Bone marrow (tissue), 2 donors: ENCODE data around the gene UBASH3B.
A peak's percentile ranks its signal among the peaks of the same experiment; 100 is the strongest.

Experiments
- DNase-seq, 2 donors: peaks; one replicate each; lab custom pipeline; 2025; lab: John Stamatoyannopoulos, UW

Gene UBASH3B

DNA sequence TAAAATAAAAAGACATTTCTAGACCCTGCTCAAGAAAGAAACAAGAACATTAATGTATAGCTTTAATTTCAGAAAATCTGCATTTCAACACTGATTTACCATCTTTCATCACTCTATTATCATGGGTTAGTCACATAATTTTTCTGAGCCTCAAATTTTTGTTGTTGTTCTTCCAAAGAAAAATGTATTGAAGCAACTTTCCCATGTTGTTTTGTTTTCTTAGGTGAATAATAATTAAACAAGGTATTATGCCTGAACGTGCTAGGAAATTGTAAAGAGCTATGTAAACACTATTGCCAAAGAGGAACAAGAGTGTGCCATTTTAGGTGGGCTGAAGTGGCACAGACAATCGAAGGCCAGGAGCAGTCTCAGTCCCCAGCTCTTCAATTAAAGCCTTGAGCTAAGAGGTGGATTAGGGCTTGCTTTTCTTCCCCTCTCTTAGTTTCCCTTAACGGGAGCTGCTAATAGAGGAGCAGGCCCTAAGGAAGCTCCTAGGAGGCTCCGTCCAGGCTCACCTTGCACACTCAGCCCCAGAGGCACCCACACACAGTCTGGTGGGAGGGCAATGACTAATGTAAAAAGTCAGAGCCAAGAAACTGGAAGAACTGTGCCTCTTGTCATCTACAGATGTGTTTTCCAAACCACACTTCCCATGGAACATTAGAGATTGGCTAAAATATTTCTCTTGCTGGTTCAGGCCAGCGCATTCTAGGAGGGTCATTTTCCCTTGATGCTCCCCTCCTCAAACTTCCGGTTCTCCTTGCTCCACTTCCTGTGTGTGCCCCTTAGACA is 8.8 kb upstream of the UBASH3B start:
- no peak for DNase-seq

DNA sequence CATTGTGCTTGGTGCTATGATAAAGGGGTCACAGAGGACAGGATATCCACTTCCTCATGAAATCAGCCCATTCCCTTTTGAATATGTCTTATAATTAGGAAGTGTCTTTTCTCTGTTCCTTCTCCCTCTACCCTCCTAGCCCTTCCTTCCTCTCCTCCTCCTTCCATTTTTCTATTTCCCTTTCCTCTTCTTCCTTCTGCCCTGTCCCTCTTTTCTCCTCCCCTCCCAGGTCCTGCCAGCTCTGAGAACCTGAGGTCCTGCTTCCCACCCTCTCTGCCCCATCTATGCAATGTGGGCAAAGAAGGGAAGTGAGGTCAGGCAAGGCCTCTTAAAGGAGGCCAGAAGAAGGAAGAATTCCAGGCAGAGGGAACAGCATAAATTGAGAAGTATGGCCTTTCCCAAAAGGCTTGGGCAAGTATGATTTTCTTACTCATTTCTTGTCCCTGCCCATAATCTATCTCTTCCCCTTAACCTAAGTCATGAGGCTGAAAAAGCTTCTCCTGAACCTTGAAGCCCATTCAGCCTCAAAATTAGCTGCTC is 7.7 kb upstream of the UBASH3B start:
- no peak for DNase-seq

DNA sequence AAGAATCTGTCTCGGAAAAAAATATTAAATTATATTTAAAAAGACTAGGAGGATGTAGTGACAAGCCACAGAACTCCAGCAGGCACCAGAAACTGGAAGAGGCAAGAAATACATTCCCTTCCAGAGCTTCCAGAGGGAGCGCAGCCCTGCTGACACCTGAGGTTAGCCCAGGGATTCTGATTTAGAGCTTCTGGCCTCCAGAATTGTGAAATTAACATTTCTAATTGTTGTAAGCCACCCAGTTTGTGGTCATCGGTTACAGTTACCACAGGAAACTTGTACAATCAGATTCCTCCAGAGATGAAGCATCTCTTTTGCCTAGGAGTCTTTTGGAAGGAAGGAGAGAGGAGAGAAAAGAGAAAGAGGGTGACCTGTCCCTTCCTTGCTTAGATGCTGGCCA is 6.4 kb upstream of the UBASH3B start:
- no peak for DNase-seq

DNA sequence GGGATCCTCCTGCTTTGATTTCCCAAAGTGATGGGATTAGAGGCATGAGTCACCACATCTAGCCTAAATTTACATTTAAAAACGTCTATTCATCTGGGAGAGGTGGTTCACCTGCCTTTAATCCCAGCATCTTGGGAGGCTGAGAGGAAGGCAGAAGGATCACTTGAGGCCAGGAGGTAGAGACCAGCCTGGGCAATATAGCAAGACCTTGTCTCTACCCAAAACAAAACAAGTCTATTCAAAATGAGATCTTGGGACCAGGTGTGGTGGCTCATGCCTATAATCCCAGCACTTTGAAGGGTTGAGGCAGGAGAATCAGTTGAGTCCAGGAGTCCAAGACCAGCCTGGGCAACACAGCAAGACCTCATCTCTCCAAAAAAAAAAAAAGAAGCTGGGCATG is 4.9 kb upstream of the UBASH3B start:
- no peak for DNase-seq

DNA sequence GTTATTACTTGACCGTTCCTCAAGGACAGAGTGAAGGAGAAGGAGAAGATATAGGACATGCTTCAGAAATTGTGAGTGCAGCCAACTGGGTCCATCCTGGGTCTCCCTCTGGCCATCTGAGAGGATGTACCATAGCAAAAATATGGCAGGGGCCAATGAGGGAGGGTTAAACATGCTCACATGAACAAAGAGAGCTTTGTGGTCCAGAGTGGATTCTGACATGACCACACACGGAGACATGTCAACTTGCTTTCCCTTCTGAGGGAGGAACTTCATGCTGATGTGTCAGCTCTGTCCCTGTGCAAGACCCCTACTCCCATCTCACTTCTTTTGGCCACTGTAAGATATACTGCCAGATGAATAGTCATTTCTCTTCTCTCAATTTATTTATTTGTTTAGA is 3.0 kb upstream of the UBASH3B start:
- DNase-seq: no peak

DNA sequence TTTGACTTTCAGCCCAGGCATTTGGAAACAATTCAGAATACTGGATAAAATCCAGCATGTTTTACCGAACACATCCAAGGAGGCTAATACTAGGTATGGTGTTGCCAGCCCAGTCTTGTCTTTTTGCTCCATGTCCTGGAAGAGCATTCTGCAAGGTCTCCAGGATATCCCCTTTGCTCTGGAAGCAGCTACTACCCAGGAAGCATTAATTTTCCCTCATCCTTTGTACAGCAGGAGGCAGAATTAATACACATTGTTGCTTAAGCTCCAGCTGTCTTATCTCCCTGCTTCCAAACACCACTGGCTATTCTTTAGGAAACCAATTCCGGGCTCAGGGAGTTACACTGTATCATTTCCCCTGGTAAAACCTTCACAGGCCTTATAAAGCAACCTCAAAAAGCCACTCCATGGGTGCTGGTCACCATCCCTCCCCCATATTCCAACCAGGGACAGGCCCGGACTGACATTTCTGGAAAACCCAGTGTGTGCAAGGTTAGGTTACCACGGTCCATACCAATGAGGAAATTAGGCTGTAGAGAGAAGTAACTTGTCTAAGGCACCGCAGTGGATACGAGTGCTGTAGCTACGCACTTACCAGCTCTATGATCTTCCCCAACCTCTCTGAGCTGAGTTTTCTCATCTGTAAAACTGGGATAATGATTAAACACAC is 1.5 kb upstream of the UBASH3B start:
- no peak for DNase-seq

DNA sequence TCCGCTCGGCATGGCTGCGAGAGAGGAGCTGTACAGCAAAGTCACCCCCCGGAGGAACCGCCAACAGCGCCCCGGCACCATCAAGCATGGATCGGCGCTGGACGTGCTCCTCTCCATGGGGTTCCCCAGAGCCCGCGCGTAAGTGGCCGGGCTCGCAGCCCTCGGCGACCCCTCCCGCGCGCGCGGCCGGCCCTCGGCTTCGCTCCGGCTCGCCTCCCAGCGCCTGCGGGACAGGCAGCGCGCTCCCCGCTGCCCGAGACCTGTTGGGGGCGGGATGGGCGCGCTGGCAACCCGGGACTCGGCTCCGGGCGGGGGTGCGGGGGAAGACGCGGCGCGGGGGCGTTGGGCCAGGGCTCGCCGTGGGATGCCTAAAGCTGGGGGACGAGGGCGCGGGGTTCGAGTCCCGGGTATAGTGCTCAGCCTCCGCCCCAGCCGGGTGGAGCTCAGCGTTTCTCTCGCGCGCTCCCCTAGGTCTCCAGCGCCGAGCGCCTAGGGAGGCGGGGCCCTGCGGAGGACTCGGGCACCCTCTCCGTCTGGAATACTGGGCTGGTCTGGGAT is 630 bp downstream of the UBASH3B start:
- DNase-seq: peak; percentile 35 to 75

DNA sequence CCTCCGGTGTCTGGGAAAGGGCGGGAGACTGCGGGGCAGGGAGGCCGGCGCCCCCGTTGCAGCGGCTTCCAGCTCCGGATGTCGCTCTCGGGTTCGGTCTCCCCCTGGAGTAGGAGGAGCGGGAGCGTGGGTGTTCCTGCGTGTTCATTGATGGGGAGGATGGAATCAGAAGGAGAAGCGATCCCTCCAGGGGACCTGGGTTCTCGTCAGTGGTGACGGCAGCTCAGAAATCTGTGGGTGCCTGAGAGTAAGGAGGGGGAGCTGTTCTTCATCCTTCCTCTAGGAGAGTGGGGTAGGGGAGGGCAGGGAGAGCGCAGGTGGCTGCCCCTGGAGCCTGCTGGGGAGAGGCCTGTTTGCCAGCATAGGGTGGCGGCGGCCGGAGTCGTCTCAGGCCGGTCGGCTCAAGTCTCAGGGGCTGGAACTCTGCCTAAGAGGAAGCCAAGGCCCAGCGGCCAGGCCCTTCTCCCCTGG is 1.1 kb downstream of the UBASH3B start:
- DNase-seq: peak in 1 of 2 donors; percentile 16

DNA sequence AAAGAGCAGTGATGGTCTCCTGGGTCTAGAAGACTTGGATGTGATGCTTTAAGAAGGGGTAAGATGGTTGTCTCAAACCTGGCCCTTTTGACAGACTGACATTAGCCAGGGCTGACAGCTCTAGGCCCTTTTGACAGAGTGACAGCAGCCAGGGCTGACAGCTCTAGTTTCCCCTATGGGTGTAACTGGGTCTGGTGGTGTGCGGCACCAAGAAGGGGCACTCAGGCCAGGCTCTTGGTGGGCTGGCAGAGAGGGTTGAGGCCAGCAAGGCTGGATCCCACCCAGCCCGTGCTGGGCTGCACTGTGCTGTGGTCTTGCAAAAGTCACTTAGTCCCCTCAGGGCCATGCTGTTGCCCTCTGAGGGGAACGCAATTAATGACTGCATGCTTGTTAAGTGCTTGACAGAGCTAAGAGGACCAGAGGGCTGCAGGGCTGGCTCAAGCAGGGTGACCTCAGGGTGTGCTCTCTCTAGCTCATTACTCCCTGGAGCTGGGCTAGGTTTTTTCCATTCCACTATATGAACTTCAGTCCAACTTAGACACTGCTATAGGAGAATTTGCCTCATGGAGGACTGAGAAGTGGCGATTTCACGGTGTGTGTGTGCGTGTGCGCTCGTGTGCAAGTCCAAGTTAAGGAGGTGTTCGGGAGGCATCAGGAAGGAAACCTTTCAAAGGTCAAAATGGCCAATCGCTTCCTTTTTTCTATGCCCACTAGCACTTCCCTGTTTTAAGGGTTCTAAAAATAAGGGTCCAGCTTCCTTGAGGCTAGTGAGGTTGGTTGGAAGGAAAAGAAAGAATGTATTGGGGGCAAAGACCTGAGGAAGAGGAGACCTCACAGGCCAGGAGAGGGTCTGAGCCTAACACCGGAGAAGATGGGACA is 4.4 kb downstream of the UBASH3B start:
- no peak for DNase-seq

DNA sequence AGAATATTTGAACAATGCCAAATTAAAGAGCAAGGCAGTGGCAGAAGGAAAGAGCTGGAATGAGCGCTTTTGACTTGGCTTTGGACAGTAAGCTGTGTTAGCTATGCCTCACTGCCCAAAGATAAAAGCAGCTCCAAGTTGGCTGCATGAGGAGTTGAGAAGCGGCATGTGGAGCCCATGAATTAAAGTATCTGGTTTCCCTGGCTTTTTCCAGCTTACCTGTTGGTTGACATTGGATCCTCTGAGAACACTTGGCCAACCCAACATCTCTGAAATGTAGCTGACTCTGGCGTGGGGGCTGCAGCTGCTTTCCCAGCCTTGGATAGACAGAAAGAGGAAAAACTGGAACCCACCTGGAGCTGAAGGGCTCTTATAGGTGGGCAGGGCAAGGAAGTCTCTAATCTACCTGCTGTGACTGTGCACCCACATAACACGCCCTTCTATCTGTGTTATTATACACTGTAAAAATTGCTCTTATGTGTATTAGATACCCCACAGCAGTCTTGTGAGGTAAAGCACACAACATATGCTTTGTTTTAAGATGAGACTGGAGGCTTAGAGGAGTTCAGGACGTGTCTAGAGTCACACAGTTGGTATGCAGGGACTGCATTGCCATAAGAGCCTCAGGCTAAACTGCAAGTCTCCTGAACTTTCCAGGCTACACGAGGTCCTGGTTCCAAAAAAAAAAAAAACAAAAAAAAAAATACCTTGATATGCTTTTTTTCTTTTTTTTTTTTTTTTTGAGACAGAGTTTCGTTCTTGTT is 5.8 kb downstream of the UBASH3B start:
- no peak for DNase-seq

DNA sequence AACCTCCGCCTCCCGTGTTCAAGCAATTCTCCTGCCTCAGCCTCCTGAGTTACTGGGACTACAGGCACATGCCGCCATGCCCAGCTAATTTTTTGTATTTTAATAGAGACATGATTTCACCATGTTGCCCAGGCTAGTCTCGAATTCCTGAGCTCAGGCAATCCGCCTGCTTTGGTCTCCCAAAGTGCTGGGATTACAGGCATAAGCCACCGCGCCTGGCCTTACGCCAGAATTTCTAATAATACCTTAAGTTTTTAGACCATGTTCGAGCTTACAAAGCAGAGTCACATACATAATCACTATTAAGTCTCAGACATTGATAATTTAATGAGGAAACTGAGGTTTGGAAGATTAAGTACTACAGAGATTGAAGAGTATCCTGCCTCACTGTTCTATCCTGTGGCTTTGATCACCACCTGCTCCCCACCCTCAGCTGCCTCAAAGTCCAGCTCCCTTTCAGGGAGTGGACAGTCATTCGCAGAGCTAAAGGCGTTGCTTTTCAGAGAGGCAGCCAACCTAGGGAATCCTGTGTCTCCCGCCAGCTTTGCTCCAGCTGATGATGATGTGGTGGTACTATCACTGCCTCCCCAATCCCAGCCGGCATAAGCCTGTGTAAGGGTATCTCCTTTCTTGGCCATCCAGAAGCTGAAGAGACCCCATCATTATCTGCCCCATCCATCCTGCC is 7.7 kb downstream of the UBASH3B start:
- DNase-seq: no peak

DNA sequence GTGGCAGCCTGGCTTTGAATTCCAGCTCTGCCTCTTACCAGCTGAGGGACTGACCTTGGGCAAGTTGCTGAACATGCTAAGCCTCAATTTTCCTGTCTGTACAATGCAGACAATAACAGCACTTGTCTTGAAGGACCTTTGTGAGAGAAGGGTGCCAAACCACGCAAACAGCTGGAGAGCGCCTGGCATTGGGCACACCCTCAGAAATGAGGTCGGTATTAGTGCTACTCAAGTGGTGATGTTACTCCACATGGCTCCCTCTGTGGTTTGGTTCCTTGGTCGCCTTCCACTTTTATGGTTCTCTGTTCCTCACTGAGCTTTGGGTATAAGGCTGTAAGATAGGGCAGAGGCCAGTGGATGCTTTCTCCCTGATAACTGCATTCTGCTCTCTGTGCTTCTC is 8.2 kb downstream of the UBASH3B start:
- no peak for DNase-seq

DNA sequence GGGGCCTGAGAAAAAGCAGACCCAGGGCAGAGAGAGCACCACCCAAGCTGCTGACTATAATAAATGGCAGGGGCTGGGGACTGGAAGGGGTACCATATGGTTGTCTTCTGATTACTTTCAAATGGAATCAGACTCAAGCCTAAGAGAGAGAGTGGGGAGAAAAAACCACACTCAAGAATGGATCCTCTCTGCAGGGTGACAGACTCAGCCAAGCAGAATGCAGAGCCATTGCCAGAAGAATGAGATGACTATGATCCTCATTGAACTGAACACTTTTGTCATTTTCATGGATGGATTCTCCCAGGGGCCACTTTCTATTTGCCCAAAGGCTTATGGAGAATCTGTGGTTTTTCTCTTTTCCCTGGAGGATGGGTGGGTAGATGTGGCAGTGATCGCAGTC is 8.7 kb downstream of the UBASH3B start:
- DNase-seq: no peak

DNA sequence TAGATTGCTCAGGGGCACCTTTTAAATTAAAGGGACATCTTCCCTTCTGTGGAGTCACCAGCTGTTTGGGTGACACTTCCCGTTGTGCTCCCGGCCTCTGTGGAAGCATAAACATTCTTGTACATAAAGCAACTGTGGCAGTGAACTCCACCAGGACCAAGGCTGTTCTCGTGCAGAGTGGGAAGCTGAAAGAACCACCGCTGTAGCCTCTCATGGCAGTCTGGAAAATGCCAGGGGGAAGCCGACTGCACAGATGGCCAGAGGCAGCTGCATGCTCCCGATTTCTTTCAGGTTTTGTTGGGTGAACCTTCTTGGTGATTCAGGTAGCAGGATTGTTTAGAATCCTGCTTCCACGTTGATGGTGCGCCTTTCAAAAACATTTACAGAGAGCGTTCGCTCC is 10.3 kb downstream of the UBASH3B start:
- no peak for DNase-seq

DNA sequence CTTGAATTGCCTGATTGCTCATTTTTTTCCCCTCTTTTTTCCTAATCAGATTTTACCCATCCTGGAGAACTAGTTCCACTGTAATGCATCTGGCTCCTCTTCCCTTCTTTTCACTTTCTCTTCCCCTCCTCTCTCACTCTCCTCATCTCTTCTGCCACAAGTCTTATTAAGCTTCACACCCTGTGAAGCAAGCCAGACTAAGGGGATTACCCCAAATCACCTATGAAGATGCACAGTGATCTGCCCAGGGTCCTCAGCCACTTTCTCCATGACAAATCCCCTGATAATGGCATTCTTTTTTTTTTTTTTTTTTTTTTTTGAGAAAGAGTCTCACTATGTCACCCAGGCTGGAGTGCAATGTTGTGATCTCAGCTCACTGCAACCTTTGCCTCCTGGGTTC is 11.2 kb downstream of the UBASH3B start:
- no peak for DNase-seq

DNA sequence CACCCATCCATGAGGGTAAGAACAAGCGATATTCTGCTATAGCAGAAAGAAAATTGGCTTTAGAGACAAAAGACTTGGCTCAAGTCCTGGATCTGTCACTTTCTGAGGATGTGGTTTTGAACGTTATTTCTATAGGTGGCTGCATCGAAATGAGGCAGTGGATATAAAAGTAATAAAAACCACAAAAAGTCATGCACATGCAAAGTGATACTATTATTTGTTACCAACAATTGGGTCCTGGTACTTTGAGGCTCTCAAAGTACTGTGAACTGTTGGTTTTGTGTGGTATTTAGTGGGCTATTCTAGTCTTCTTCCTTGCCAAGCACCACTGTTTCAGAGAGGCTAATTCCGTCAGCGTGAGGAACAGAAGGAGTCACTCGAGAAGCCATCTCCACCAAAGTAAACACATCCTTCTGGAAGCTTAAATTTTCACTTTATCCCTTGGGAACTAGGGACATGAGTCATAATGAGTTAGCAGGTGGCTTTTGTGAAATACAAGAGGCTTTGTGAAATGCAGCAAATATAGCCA is 13.1 kb downstream of the UBASH3B start:
- DNase-seq: peak in 1 of 2 donors; percentile 32

DNA sequence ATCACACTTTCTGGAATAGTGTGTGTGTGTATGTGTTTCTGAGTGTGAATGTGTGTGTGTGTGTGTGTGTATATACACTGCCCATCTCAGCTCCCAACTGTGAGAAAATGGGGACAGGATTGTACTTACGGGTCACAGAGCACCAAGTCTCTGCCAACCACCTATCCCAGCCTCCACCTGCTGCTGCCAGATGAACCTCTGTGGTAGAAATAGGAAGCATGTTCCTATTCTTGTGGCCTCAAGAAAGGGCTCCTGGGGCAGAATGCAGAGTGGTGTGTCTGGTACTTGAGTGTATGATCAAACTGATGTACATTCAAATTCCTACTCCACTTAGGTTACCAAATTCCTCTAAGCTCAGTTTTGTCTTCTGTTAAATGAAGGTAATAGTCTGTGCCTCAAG is 14.6 kb downstream of the UBASH3B start:
- no peak for DNase-seq

DNA sequence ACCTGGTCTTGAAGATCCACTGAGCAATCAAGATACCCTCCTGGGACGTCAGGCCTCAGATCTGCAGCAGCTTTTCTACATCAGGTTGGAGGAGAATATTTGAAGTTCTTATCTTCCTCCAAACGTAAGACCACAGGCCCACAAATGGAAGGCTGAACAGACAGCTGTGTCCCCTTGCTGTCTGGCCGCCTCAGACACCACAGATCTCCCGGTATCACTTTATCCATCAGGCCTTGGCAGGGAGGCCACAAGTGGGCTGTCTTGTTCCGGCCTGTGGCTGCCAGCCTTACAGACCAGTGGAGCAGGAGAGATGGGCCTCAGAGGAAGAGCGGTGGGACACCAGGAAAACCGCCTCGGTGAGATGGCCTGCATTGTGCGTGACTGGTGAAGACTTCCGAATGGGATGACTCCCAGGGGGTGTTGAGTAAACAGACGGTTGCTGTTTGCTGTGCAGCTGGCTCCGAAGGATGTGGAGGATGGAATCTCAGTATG is 15.9 kb downstream of the UBASH3B start:
- DNase-seq: no peak

DNA sequence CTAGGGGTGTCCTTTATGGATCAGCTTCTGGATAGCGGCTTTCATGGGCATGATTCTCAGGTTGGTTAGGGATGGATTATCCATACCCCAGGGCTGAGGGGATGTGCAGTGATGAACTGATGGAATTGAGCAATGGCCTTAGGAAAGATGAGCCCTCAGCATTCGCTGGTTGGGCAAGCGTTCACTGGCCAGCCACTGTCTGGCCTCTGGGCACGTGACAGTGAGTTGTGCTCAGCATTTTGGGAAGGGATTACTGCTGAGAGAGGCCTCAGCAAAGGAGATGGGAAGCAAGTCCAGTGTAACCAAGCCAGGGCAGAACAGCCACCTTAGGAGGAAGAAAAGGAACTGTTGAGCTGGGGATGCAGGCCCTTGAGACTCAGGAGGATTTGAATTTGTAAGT is 17.4 kb downstream of the UBASH3B start:
- no peak for DNase-seq

DNA sequence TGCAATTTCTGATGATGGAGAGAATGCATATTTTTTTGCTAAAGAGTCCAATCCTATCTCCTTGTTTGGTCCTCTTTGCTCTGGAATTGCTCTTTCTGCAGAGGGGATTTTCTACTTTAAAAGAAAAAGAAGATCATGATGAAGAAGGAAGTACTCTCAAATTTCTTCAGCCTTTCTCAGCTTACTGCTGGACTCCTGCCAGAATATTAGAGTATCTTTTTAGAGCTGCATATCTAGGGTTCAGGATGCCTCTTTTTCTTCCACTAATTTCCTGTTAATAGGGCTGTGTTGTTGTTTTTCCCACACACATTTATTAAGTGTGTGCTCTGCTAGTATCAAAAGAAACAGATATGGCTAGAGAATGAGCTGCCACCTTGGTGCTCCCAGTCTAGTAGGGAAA is 18.2 kb downstream of the UBASH3B start:
- peak in 1 of 2 donors; percentile 48 for DNase-seq
